GM23248 (cell line): ENCODE measurements around the gene MXRA5. TPM values are rescaled to one million over a fixed set of nuclear protein-coding genes. Genes with fewer than 3 reads are reported as not detected.

ENCODE experiments used
- DNase-seq: peaks from one replicate; pipeline ENCODE4 v3.0.0-alpha.2; 2015
- H2AFZ ChIP-seq: fragments of 200-600 bp; sonication (generic); 2 replicates; pipeline ENCODE4 v1.6.1; 2016; ENCODE audit warnings: antibody characterized with exemption
- H3F3A ChIP-seq: fragments of 200-600 bp; sonication (generic); 2 replicates; pipeline ENCODE4 v1.6.1; 2016; ENCODE audit warnings: mild to moderate bottlenecking, antibody characterized with exemption, mixed run types; ENCODE audit not compliant: insufficient read depth
- H3K27ac ChIP-seq: fragments of 200-600 bp; sonication (generic); 2 replicates; pipeline ENCODE4 v1.5.1; 2016; ENCODE audit warnings: mild to moderate bottlenecking
- H3K27me3 ChIP-seq: fragments of 200-600 bp; sonication (generic); replicated peaks from 2 replicates; pipeline ENCODE4 v1.6.1; 2016; ENCODE audit warnings: mild to moderate bottlenecking; ENCODE audit not compliant: insufficient read depth
- H3K36me3 ChIP-seq: fragments of 200-600 bp; sonication (generic); 2 replicates; pipeline ENCODE4 v1.6.1; 2016; ENCODE audit warnings: low read depth, mild to moderate bottlenecking
- H3K4me1 ChIP-seq: fragments of 200-600 bp; sonication (generic); 2 replicates; pipeline ENCODE4 v1.6.1; 2016; ENCODE audit warnings: mild to moderate bottlenecking; ENCODE audit not compliant: insufficient read depth
- H3K4me2 ChIP-seq: fragments of 200-600 bp; sonication (generic); one replicate; pipeline ENCODE4 v1.6.1; 2016; ENCODE audit warnings: mild to moderate bottlenecking; ENCODE audit not compliant: unreplicated experiment
- H3K4me3 ChIP-seq: fragments of 200-600 bp; sonication (generic); 2 replicates; pipeline ENCODE4 v1.5.1; 2016; ENCODE audit warnings: mild to moderate bottlenecking
- H3K79me2 ChIP-seq: fragments of 200-600 bp; sonication (generic); 2 replicates; pipeline ENCODE4 v1.6.1; 2016; ENCODE audit warnings: mild to moderate bottlenecking; ENCODE audit not compliant: insufficient read depth
- H3K9ac ChIP-seq: fragments of 200-600 bp; sonication (generic); 2 replicates; pipeline ENCODE4 v1.6.1; 2016; ENCODE audit warnings: mild to moderate bottlenecking
- H3K9me2 ChIP-seq: fragments of 200-600 bp; sonication (generic); 2 replicates; pipeline ENCODE4 v1.6.1; 2016; ENCODE audit warnings: mixed run types, mild to moderate bottlenecking, moderate library complexity; ENCODE audit not compliant: insufficient read depth
- H3K9me3 ChIP-seq: fragments of 200-600 bp; sonication (generic); one replicate; pipeline ENCODE4 v1.6.1; 2017; ENCODE audit warnings: low read depth
- H4K20me1 ChIP-seq: fragments of 200-600 bp; sonication (generic); 2 replicates; pipeline ENCODE4 v1.6.0; 2016; ENCODE audit not compliant: insufficient read depth
- EZH2 ChIP-seq: fragments of 200-600 bp; sonication (generic); IDR thresholded peaks from 2 replicates; pipeline ENCODE4 v1.6.1; 2018; ENCODE audit warnings: antibody characterized with exemption, mild to moderate bottlenecking; ENCODE audit not compliant: insufficient read depth, poor library complexity, severe bottlenecking
- EZH2phosphoT487 ChIP-seq: fragments of 200-600 bp; sonication (generic); IDR thresholded peaks from 2 replicates; pipeline ENCODE4 v1.6.1; 2018; ENCODE audit warnings: antibody characterized with exemption, moderate library complexity, mild to moderate bottlenecking, low read depth; ENCODE audit not compliant: insufficient read depth
- WGBS, 2 experiments: methylation state at CpG; one replicate each; pipeline ENCODE4 v1.1.6; 2015 to 2017; ENCODE audit warnings: low lambda C conversion rate in 2 of 2, low coverage in 1 of 2; ENCODE audit errors: missing lambda C conversion rate in 2 of 2; 5-methylcytosine and 5-hydroxymethylcytosine counted together
- in situ Hi-C: fragments of 300-500 bp; cut with MboI; formaldehyde crosslinking; loops from 2 replicates; pipeline ENCODE4 v1.15.0; 2020
- polyA plus RNA-seq: library from polyadenylated mRNA; unstranded; fragments of >200 nt; fragmentation: Nextera tagmentation; extraction: Ambion mirVana; gene quantifications from 2 replicates; pipeline ENCODE4 v1.2.1, GENCODE V29; 2016
- total RNA-seq: library from RNA; depleted of rRNA; stranded (reverse); fragments of >200 nt; shearing (Covaris generic); gene quantifications from 2 replicates; pipeline ENCODE4 v1.2.3, GENCODE V29; 2014

Gene MXRA5
- total and polyA plus RNA-seq, 2 experiments from 2014 or later = 46.3 to 79.1 TPM

GRCh38 chrX:3340016-3340415 is 6.4 kb downstream of the MXRA5 start:
- no peak overlapping the region for H3K4me2 ChIP-seq
- no peak for DNase-seq
- in situ Hi-C loops = loop anchor here (25.0 kb wide), 2 partner anchors 197 to 297 kb away; no protein-coding TSS in a partner anchor
- H3K27me3 ChIP-seq = no peaks in the 10 kb centered on the region
- no peaks in the 10 kb centered on the region for H4K20me1 ChIP-seq
- H3K9ac ChIP-seq = no peak overlapping the region
- H3K36me3 ChIP-seq = 0 out of 2 replicates have a peak, but pooled peaks cover 2% of the 10 kb centered on the region
- no peaks in the 10 kb centered on the region for H3F3A ChIP-seq
- no peaks in the 10 kb centered on the region for H3K9me2 ChIP-seq
- no peak overlapping the region for H3K4me3 ChIP-seq
- no peaks in the 10 kb centered on the region for H3K9me3 ChIP-seq
- no peaks in the 10 kb centered on the region for H3K79me2 ChIP-seq
- H3K27ac ChIP-seq = no peak overlapping the region
- H2AFZ ChIP-seq = no peak overlapping the region
- WGBS, 2 experiments = 17 to 40% methylated on average over 1 of the region's 1 CpG
- H3K4me1 ChIP-seq = no peaks in the 10 kb centered on the region
- no peak for TF ChIP-seq EZH2phosphoT487
- TF ChIP-seq EZH2 = no peak

- no peak for TF ChIP-seq EZH2
- TF ChIP-seq EZH2phosphoT487 = 0 out of 2 replicates have a peak, but pooled peaks have one; percentile 24
- no peaks in the 10 kb centered on the region for H3K9me2 ChIP-seq
- peaks cover 5% of the 10 kb centered on the region; the same call in 1 of the 2 replicates for H3K4me1 ChIP-seq
- H3K27me3 ChIP-seq = no peaks in the 10 kb centered on the region
- no peaks in the 10 kb centered on the region for H3K9me3 ChIP-seq
- H4K20me1 ChIP-seq = no peaks in the 10 kb centered on the region
- no peaks in the 10 kb centered on the region for H3F3A ChIP-seq
- no peaks in the 10 kb centered on the region for H3K79me2 ChIP-seq
- H3K36me3 ChIP-seq = no peaks in the 10 kb centered on the region
- no peak overlapping the region for H3K27ac ChIP-seq
- no peak overlapping the region for H3K4me3 ChIP-seq
- WGBS, 2 experiments = 0 to 2% methylated on average over 7 of the region's 7 CpGs
- in situ Hi-C loops = loop anchor here (25.0 kb wide), 2 partner anchors 211 to 311 kb away; no protein-coding TSS in a partner anchor
- peak overlapping the region; percentile 53 for H3K4me2 ChIP-seq
- H3K9ac ChIP-seq = no peak overlapping the region
- DNase-seq = peak; percentile 49
- no peak overlapping the region for H2AFZ ChIP-seq
Measured at GRCh38 chrX:3326681-3327080, 19.8 kb downstream of the MXRA5 start.

GRCh38 chrX:3320471-3321046 is 25.9 kb downstream of the MXRA5 start:
- H3F3A ChIP-seq = no peaks in the 10 kb centered on the region
- H3K4me1 ChIP-seq = no peaks in the 10 kb centered on the region
- no peaks in the 10 kb centered on the region for H3K27me3 ChIP-seq
- DNase-seq = no peak
- TF ChIP-seq EZH2 (no peak), EZH2phosphoT487 (no peak)
- no peaks in the 10 kb centered on the region for H3K36me3 ChIP-seq
- no peaks in the 10 kb centered on the region for H3K9me3 ChIP-seq
- no peak overlapping the region for H2AFZ ChIP-seq
- 62 to 66% methylated on average over 7 of the region's 7 CpGs for WGBS, 2 experiments
- no peaks in the 10 kb centered on the region for H3K9me2 ChIP-seq
- no peaks in the 10 kb centered on the region for H4K20me1 ChIP-seq
- in situ Hi-C loops = no loop called here
- no peak overlapping the region for H3K27ac ChIP-seq
- no peak overlapping the region for H3K4me3 ChIP-seq
- no peak overlapping the region for H3K4me2 ChIP-seq
- H3K9ac ChIP-seq = no peak overlapping the region
- no peaks in the 10 kb centered on the region for H3K79me2 ChIP-seq

GRCh38 chrX:3317191-3317718 is 29.2 kb downstream of the MXRA5 start:
- Histone ChIP-seq H3K4me1 (no peaks in the 10 kb centered on the region), H3K9ac (no peak overlapping the region), H3K79me2 (no peaks in the 10 kb centered on the region), H3K4me2 (no peak overlapping the region), H3K27me3 (no peaks in the 10 kb centered on the region), H4K20me1 (no peaks in the 10 kb centered on the region), H3K27ac (no peak overlapping the region), H2AFZ (no peak overlapping the region), H3K9me2 (no peaks in the 10 kb centered on the region), H3K4me3 (no peak overlapping the region), H3K36me3 (no peaks in the 10 kb centered on the region), H3K9me3 (no peaks in the 10 kb centered on the region), H3F3A (no peaks in the 10 kb centered on the region)
- in situ Hi-C loops = no loop called here
- no peak for DNase-seq
- WGBS, 2 experiments = 97 to 99% methylated on average over 28 to 46 of the region's 47 CpGs
- TF ChIP-seq EZH2 = no peak
- no peak for TF ChIP-seq EZH2phosphoT487
